ENCODE results near the gene STIM2.

STIM2 gene

GRCh38 chr4:27042411-27042810 is 181.8 kb downstream of the STIM2 start:
- TF ChIP-seq FOXM1 (IDR thresholded peaks at IDR 0.05; ENCODE audit: borderline replicate concordance, low read depth) = no peak

DNA sequence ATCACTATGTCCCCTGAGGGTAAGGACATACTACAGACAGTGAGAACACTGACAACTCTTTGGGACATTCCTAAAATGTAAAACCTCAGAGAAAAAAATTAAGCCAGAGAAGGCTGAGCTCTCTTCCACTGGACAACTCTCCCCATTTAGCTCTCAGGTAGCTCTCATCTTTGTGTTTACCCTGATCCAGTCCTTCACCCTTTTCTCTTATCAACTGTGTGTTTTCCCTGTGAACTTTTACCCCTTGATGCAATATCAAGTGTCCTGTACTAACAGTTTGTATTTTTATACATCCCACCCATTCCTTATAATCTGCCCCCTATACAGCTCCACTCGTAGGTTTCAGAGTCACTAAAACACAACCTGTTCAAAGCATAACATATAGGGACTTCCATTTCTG is 182.6 kb downstream of the STIM2 start:
- TF ChIP-seq TAF1 (IDR thresholded peaks at IDR 0.05; ENCODE audit: low read depth) (no peak), RAD21 (IDR thresholded peaks at IDR 0.05; ENCODE audit: low read depth) (no peak), NFIC (IDR thresholded peaks at IDR 0.05) (no peak), EGR1 (IDR thresholded peaks at IDR 0.05) (no peak), MAX (IDR thresholded peaks at IDR 0.05) (no peak), CEBPB (IDR thresholded peaks at IDR 0.05) (no peak), TEAD4 (IDR thresholded peaks at IDR 0.05) (no peak), TCF12 (IDR thresholded peaks at IDR 0.05; ENCODE audit: low read depth) (no peak), EP300 (IDR thresholded peaks at IDR 0.05; ENCODE audit: borderline replicate concordance) (no peak), YY1 (IDR thresholded peaks at IDR 0.05; ENCODE audit: low read depth) (no peak), USF1 (IDR thresholded peaks at IDR 0.05) (no peak), CREB1 (IDR thresholded peaks at IDR 0.05; ENCODE audit: low read depth) (no peak), FOXM1 (IDR thresholded peaks at IDR 0.05; ENCODE audit: borderline replicate concordance, low read depth) (no peak), ZBTB7A (IDR thresholded peaks at IDR 0.05; ENCODE audit: low read depth) (no peak)
- TF ChIP-seq, protein P1, sequence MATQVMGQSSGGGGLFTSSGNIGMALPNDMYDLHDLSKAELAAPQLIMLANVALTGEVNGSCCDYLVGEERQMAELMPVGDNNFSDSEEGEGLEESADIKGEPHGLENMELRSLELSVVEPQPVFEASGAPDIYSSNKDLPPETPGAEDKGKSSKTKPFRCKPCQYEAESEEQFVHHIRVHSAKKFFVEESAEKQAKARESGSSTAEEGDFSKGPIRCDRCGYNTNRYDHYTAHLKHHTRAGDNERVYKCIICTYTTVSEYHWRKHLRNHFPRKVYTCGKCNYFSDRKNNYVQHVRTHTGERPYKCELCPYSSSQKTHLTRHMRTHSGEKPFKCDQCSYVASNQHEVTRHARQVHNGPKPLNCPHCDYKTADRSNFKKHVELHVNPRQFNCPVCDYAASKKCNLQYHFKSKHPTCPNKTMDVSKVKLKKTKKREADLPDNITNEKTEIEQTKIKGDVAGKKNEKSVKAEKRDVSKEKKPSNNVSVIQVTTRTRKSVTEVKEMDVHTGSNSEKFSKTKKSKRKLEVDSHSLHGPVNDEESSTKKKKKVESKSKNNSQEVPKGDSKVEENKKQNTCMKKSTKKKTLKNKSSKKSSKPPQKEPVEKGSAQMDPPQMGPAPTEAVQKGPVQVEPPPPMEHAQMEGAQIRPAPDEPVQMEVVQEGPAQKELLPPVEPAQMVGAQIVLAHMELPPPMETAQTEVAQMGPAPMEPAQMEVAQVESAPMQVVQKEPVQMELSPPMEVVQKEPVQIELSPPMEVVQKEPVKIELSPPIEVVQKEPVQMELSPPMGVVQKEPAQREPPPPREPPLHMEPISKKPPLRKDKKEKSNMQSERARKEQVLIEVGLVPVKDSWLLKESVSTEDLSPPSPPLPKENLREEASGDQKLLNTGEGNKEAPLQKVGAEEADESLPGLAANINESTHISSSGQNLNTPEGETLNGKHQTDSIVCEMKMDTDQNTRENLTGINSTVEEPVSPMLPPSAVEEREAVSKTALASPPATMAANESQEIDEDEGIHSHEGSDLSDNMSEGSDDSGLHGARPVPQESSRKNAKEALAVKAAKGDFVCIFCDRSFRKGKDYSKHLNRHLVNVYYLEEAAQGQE (IDR thresholded peaks at IDR 0.05; ENCODE audit: low read depth) = no peak

- no peak for TF ChIP-seq USF1 (IDR thresholded peaks at IDR 0.05)
- TF ChIP-seq TEAD4 (IDR thresholded peaks at IDR 0.05) = no peak
- TF ChIP-seq RAD21 (IDR thresholded peaks at IDR 0.05; ENCODE audit: low read depth) = no peak
- no peak for TF ChIP-seq YY1 (IDR thresholded peaks at IDR 0.05; ENCODE audit: low read depth)
- no peak for TF ChIP-seq ZBTB7A (IDR thresholded peaks at IDR 0.05; ENCODE audit: low read depth)
- no peak for TF ChIP-seq TAF1 (IDR thresholded peaks at IDR 0.05; ENCODE audit: low read depth)
- TF ChIP-seq MAX (IDR thresholded peaks at IDR 0.05) = no peak
- no peak for TF ChIP-seq TCF12 (IDR thresholded peaks at IDR 0.05; ENCODE audit: low read depth)
Observed at GRCh38 chr4:27046851-27047250, 186.2 kb downstream of the STIM2 start.

DNA sequence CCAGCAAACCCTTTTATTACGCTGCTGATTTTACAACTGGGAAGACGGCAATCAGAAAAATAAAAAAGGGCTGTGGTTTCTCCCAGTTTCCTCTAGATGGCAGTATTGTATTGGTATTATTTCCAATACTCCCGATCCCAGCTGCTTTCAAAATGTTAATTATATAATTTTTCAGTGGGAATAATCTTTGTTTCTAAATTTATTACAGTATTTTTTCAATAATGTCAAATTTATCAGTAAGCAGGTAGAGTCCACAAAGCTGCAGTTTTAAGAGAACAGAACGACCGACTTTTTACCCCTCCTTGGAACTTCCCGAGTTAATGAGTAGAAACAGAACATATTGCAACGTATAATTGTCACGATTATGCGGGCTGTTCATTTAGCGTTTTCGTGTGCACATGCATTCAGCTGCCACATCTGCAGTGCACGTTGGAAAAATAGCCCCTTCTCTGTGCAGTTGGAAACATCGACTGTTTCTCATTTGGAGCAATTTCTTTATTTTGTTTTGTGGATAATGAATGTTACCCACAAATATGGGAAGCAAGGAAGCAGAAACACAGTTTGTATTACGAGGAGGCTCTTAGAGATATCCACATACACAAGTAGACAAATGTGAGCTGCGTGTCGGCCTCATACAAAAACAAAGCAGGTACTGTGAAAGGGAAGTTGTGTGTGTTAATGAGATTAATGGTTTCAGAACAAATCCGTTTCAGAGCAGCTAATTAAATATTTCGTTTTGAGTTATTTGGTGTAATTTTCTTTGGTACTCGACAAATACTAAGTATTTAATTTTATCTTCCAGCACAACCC is 188.0 kb downstream of the STIM2 start:
- TF ChIP-seq RAD21 (IDR thresholded peaks at IDR 0.05; ENCODE audit: low read depth) (peak; percentile 76), YY1 (IDR thresholded peaks at IDR 0.05; ENCODE audit: low read depth) (no peak)

- no peak for TF ChIP-seq ZBTB7A (IDR thresholded peaks at IDR 0.05; ENCODE audit: low read depth)
- no peak for TF ChIP-seq USF1 (IDR thresholded peaks at IDR 0.05)
- no peak for TF ChIP-seq MAX (IDR thresholded peaks at IDR 0.05)
- no peak for TF ChIP-seq CEBPB (IDR thresholded peaks at IDR 0.05)
- no peak for TF ChIP-seq CREB1 (IDR thresholded peaks at IDR 0.05; ENCODE audit: low read depth)
- no peak for TF ChIP-seq FOXM1 (IDR thresholded peaks at IDR 0.05; ENCODE audit: borderline replicate concordance, low read depth)
- TF ChIP-seq TEAD4 (IDR thresholded peaks at IDR 0.05) = no peak
- no peak for TF ChIP-seq TAF1 (IDR thresholded peaks at IDR 0.05; ENCODE audit: low read depth)
- TF ChIP-seq NFIC (IDR thresholded peaks at IDR 0.05) = no peak
- no peak for TF ChIP-seq EGR1 (IDR thresholded peaks at IDR 0.05)
- TF ChIP-seq YY1 (IDR thresholded peaks at IDR 0.05; ENCODE audit: low read depth) = no peak
- TF ChIP-seq, protein P1 (IDR thresholded peaks at IDR 0.05; ENCODE audit: low read depth) = no peak
Observed at GRCh38 chr4:27049239-27049829, 188.7 kb downstream of the STIM2 start.
